ENCODE measurements around the gene CD248. TPM values are rescaled to one million over a fixed set of nuclear protein-coding genes. Genes with fewer than 3 reads are reported as not detected.

CD248 gene
- total RNA-seq, 4 donors from 2014 or later = 2.6 to 36.2 (median 6.5) TPM

GRCh38 chr11:66339686-66340483, 23.0 kb upstream of the CD248 start:
- Histone ChIP-seq H3K36me3 (peaks cover 0 to 11% (median 5%) of the 10 kb centered on the region in 4 donors), H3K9me3 (no peaks in the 10 kb centered on the region), H3K27me3 (no peaks in the 10 kb centered on the region), H3K4me1 (peaks cover 22 to 39% (median 32%) of the 10 kb centered on the region in 4 donors), H3K4me3 (no peak overlapping the region), H3K27ac (no peak overlapping the region)
- DNase-seq = no peak
- 78 to 80% methylated on average over 3 to 14 of the region's 14 CpGs for WGBS, 2 donors (ENCODE audit: low coverage in 1 of 2)
- in situ Hi-C loops (cut with MboI; ENCODE audit: low pct_ligation_motif_present in 1 of 4, low pct_unique_long_range_greater_than_20kb in 1 of 4, low sequenced_read_pairs in 3 of 4) = no loop called here
- intact Hi-C loops (cut with DNase I; ENCODE audit: low total_unique reads) = no loop called here
- no peak for TF ChIP-seq EP300 (IDR thresholded peaks at IDR 0.05; ENCODE audit: low read depth)
- TF ChIP-seq CTCF (IDR thresholded peaks at IDR 0.05) = no peak
- no peak for TF ChIP-seq POLR2A (IDR thresholded peaks at IDR 0.05)
- no peak for TF ChIP-seq POLR2AphosphoS5 (IDR thresholded peaks at IDR 0.05)

DNA sequence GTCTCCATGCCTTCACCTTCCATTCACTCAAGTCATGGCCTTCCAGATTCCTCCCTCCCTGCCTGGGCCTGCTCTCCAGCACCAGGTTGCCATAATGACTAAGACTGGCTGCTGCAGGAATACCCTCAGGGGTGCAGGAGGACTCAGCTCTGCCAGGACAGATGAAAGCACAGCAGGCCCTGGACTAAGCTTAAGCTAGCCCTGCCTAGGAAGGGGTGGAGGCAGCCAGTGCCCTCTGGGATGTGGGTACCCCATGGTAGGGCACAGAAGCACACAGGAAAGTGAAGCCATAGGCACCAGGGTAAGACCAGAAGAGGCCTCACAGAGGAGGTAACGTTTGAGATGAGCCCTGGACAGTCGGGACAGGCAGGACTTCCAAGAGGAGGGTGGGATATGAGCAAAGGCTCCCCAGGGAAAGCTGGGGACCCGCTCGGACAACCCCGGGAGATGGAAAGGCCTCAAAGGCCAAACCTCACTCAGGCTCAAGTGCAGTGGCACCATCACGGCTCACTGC, 22.4 kb upstream of the CD248 start:
- H3K9me3 ChIP-seq = no peaks in the 10 kb centered on the region
- no peak overlapping the region for H3K4me3 ChIP-seq
- H3K36me3 ChIP-seq = peaks cover 0 to 11% (median 5%) of the 10 kb centered on the region in 4 donors
- intact Hi-C loops (cut with DNase I; ENCODE audit: low total_unique reads) (no loop called here), in situ Hi-C loops (cut with MboI; ENCODE audit: low pct_ligation_motif_present in 1 of 4, low pct_unique_long_range_greater_than_20kb in 1 of 4, low sequenced_read_pairs in 3 of 4) (no loop called here)
- TF ChIP-seq EP300 (IDR thresholded peaks at IDR 0.05; ENCODE audit: low read depth) (no peak), POLR2AphosphoS5 (IDR thresholded peaks at IDR 0.05) (no peak), POLR2A (IDR thresholded peaks at IDR 0.05) (no peak), CTCF (IDR thresholded peaks at IDR 0.05) (no peak)
- peaks cover 21 to 40% (median 32%) of the 10 kb centered on the region in 4 donors for H3K4me1 ChIP-seq
- no peak overlapping the region for H3K27ac ChIP-seq
- 89% methylated on average over 6 of the region's 6 CpGs; no CpG with 5 or more reads in 1 of the 2 donors for WGBS, 2 donors (ENCODE audit: low coverage in 1 of 2)
- no peaks in the 10 kb centered on the region for H3K27me3 ChIP-seq
- no peak for DNase-seq

GRCh38 chr11:66338276-66339161, 21.7 kb upstream of the CD248 start:
- Histone ChIP-seq H3K4me3 (no peak overlapping the region), H3K9me3 (no peaks in the 10 kb centered on the region), H3K36me3 (peaks cover 0 to 11% (median 5%) of the 10 kb centered on the region in 4 donors), H3K27ac (no peak overlapping the region), H3K27me3 (no peaks in the 10 kb centered on the region), H3K4me1 (peaks cover 14 to 33% (median 25%) of the 10 kb centered on the region in 4 donors)
- 69 to 81% methylated on average over 2 to 17 of the region's 17 CpGs for WGBS, 2 donors (ENCODE audit: low coverage in 1 of 2)
- TF ChIP-seq POLR2AphosphoS5 (IDR thresholded peaks at IDR 0.05) (no peak), POLR2A (IDR thresholded peaks at IDR 0.05) (no peak), CTCF (IDR thresholded peaks at IDR 0.05) (no peak), EP300 (IDR thresholded peaks at IDR 0.05; ENCODE audit: low read depth) (no peak)
- in situ Hi-C loops (cut with MboI; ENCODE audit: low pct_ligation_motif_present in 1 of 4, low pct_unique_long_range_greater_than_20kb in 1 of 4, low sequenced_read_pairs in 3 of 4) (no loop called here), intact Hi-C loops (cut with DNase I; ENCODE audit: low total_unique reads) (no loop called here)
- DNase-seq = no peak
